K562 (cell line): ENCODE data around the gene PIH1D1. TPM values are rescaled to one million over a fixed set of nuclear protein-coding genes. Genes with fewer than 3 reads are reported as not detected.
A peak's percentile ranks its signal among the peaks of the same experiment; 100 is the strongest.

Source experiments
- CCAR2 ChIP-seq: fragments of 200-400 bp; formaldehyde crosslinking; IDR thresholded peaks from 2 replicates; pipeline ENCODE4 v1.6.1; 2017; ENCODE audit warnings: mild to moderate bottlenecking, low read depth, low read length
- FOXP1 ChIP-seq: sonication (generic); formaldehyde crosslinking; IDR thresholded peaks from 2 replicates; pipeline ENCODE4 v1.8.0; 2022; ENCODE audit warnings: mild to moderate bottlenecking, missing genetic modification reagents
- KDM1A ChIP-seq, 2 experiments: fragments of 450-650 bp; IDR thresholded peaks; 2 replicates each; pipeline ENCODE4 v1.6.1; 2016; ENCODE audit warnings: mild to moderate bottlenecking in 2 of 2
- KDM5B ChIP-seq: fragments of 200-600 bp; sonication (generic); IDR thresholded peaks from 2 replicates; pipeline ENCODE4 v1.6.1; 2012; ENCODE audit warnings: low read depth, mild to moderate bottlenecking, moderate library complexity, low read length, control low read depth, inconsistent platforms; ENCODE audit not compliant: insufficient replicate concordance
- MAZ ChIP-seq, 2 experiments: fragments of 450-650 bp in 1 of 2; sonication (generic) in 1 of 2; formaldehyde crosslinking; IDR thresholded peaks in 1 of 2; conservative IDR thresholded peaks in 1 of 2; 2 replicates each; pipeline versions ENCODE4 v1.4.0 to v1.5.0; 2020; ENCODE audit warnings: mild to moderate bottlenecking in 1 of 2, missing genetic modification reagents in 1 of 2
- MEIS2 ChIP-seq: fragments of 450-650 bp; IDR thresholded peaks from 2 replicates; pipeline ENCODE4 v1.6.1; 2014; ENCODE audit warnings: mild to moderate bottlenecking; ENCODE audit not compliant: partially characterized antibody
- MNT ChIP-seq, 2 experiments: fragments of 450-650 bp; conservative IDR thresholded peaks; 2 replicates each; pipeline ENCODE4 v1.6.1; 2017; ENCODE audit warnings: mild to moderate bottlenecking in 2 of 2, moderate library complexity in 2 of 2
- MYNN ChIP-seq, 2 experiments: sonication (generic); formaldehyde crosslinking in 1 of 2; IDR thresholded peaks; 2 replicates each; pipeline versions ENCODE4 v1.5.0 to v1.6.1; 2016 to 2020; ENCODE audit warnings: antibody characterized with exemption in 1 of 2, missing genetic modification reagents in 1 of 2
- NFXL1 ChIP-seq: fragments of 450-650 bp; formaldehyde crosslinking; IDR thresholded peaks from 2 replicates; pipeline ENCODE4 v1.4.0; 2021; ENCODE audit warnings: mild to moderate bottlenecking
- NR2C2 ChIP-seq, 2 experiments: fragments of 200-800 bp in 1 of 2; sonication (Bioruptor generic) in 1 of 2; sonication (generic) in 1 of 2; formaldehyde crosslinking in 1 of 2; IDR thresholded peaks; 2 replicates each; pipeline versions ENCODE4 v1.6.1 to v1.8.0; 2016 to 2022; ENCODE audit warnings: mild to moderate bottlenecking in 1 of 2, missing compliant biosample characterization in 1 of 2, missing genetic modification characterization in 1 of 2, missing genetic modification reagents in 1 of 2
- RHOXF2B ChIP-seq: fragments of 250-450 bp; sonication (Bioruptor Pico); conservative IDR thresholded peaks from 2 replicates; pipeline ENCODE4 v1.5.1; 2021
- SP1 ChIP-seq: sonication (generic); formaldehyde crosslinking; IDR thresholded peaks from 2 replicates; pipeline ENCODE4 v1.8.1; 2022; ENCODE audit warnings: mild to moderate bottlenecking, missing genetic modification reagents
- TEAD1 ChIP-seq, 2 experiments: fragments of 450-650 bp in 1 of 2; sonication (generic) in 1 of 2; formaldehyde crosslinking; IDR thresholded peaks; 2 replicates each; pipeline versions ENCODE4 v1.4.0 to v1.8.0; 2020 to 2022; ENCODE audit warnings: mild to moderate bottlenecking in 2 of 2, missing genetic modification reagents in 1 of 2
- TOE1 ChIP-seq, 2 experiments: fragments of 450-650 bp in 1 of 2; sonication (generic) in 1 of 2; formaldehyde crosslinking in 1 of 2; IDR thresholded peaks; 2 replicates each; pipeline versions ENCODE4 v1.7.1 to v1.8.0; 2016 to 2022; ENCODE audit warnings: borderline replicate concordance in 2 of 2, mild to moderate bottlenecking in 2 of 2, antibody characterized with exemption in 1 of 2, inconsistent platforms in 1 of 2, low read depth in 1 of 2, missing genetic modification reagents in 1 of 2, moderate library complexity in 1 of 2
- TRIM25 ChIP-seq: fragments of 450-650 bp; IDR thresholded peaks from 2 replicates; pipeline ENCODE4 v1.7.0; 2016; ENCODE audit warnings: borderline replicate concordance
- ZFP30 ChIP-seq: fragments of 250-450 bp; sonication (Bioruptor Pico); IDR thresholded peaks from 2 replicates; pipeline ENCODE4 v1.8.0; 2022; ENCODE audit warnings: moderate library complexity, mild to moderate bottlenecking, inconsistent platforms, borderline replicate concordance
- ZFP36 ChIP-seq: fragments of 150-350 bp; IDR thresholded peaks from 2 replicates; pipeline ENCODE4 v1.6.1; 2018; ENCODE audit warnings: low read length, low read depth; ENCODE audit not compliant: partially characterized antibody
- ZNF143 ChIP-seq: sonication (generic); formaldehyde crosslinking; IDR thresholded peaks from 2 replicates; pipeline ENCODE4 v1.9.0; 2022; ENCODE audit warnings: mild to moderate bottlenecking, missing genetic modification reagents
- polyA plus RNA-seq, 8 experiments: library from polyadenylated mRNA; depleted of rRNA in 4 of 8; stranded (reverse) in 5 of 8; unstranded in 3 of 8; fragments of >200 nt; fragmentation: Nextera tagmentation in 2 of 8; fragmentation: Illumina TruSeq in 1 of 8; extraction: Ambion mirVana in 2 of 8; extraction: Trizol in 1 of 8; gene quantifications; 2 replicates each; pipeline versions ENCODE4 v1.2.1 to v1.2.3, GENCODE V29; 2011 to 2014; ENCODE audit warnings: inconsistent platforms in 1 of 8, missing spikeins in 1 of 8
- total RNA-seq, 7 experiments: library from RNA; depleted of rRNA in 6 of 7; stranded (reverse); fragments of >200 nt in 6 of 7; fragmentation: Illumina TruSeq in 2 of 7; extraction: Trizol in 2 of 7; gene quantifications; 2 replicates each; pipeline versions ENCODE4 v1.2.1 to v1.2.3, GENCODE V29; 2011 to 2021; ENCODE audit warnings: low replicate concordance in 1 of 7
- TF ChIP-seq, protein P1 (sequence below), 3 experiments: IDR thresholded peaks in 2 of 3; conservative IDR thresholded peaks in 1 of 3; 2 replicates each; pipeline ENCODE4 v1.5.1; 2011 to 2012; ENCODE audit warnings: low read length in 3 of 3, mild to moderate bottlenecking in 3 of 3, control low read depth in 2 of 3, improper control_type of control experiment in 1 of 3, inconsistent platforms in 1 of 3, low read depth in 1 of 3, mixed read lengths in 1 of 3, moderate library complexity in 1 of 3; ENCODE audit not compliant: insufficient read depth in 2 of 3

The PIH1D1 gene
- total and polyA plus RNA-seq, 9 of the 15 experiments (the other 6 are each of a cell fraction or from before 2014, with no cell fraction given), result 26.5 to 224 (median 137) TPM

DNA sequence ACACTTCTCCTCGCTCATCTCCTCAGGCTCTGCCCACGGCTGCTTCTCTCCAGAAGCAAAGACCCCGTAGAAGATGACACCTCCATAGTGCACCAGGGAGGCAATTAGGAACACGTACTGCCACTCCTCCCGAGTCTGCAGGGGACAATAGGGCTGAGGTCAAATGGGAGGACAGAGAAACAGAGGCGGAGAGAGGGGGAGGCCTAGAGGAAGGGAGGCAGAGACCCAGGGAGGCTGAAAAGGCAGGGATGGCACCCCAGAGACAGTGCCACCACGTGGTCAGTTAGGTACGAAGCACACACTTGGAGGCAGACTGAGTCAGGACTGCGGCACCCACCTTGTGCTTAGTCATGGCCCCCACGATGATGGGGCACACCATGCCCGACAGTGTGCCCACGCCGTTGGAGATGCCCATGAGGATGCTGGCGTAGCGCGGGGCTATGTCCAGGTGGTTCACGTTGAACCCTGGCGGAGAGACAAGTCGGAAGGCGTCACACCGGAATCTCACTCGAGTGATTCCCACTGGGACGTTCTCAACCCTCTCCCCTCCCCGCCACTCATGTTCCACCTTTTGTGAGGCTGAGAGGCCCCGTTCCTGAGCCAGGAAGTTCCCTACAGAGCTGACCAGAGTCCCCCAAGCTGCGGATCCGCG lies 20.8 kb downstream of the PIH1D1 start (continued):
- TF ChIP-seq MNT (conservative IDR thresholded peaks at IDR 0.05), result peak in 1 of 2 experiments; percentile 48; a peak in 2 of 4 replicates
- TF ChIP-seq TEAD1 (CRISPR knock-in tag; IDR thresholded peaks at IDR 0.05), result 0 out of 4 replicates have a peak, but pooled peaks of 1 of the 2 experiments have one; percentile 20
- peak; percentile 60; the same call in 1 of the 2 replicates for TF ChIP-seq MYNN (IDR thresholded peaks at IDR 0.05)
- TF ChIP-seq MYNN (CRISPR knock-in tag; IDR thresholded peaks at IDR 0.05), result no peak
- 0 out of 4 replicates have a peak, but pooled peaks of 1 of the 2 experiments have one; percentile 31 for TF ChIP-seq MAZ (CRISPR knock-in tag; conservative IDR thresholded peaks at IDR 0.05 in 1 of 2, IDR thresholded peaks at IDR 0.05 in 1 of 2)
- peak in 1 of 2 experiments; percentile 53; a peak in 2 of 4 replicates for TF ChIP-seq KDM1A (IDR thresholded peaks at IDR 0.05)
- peak; percentile 23; the same call in 1 of the 2 replicates for TF ChIP-seq NR2C2 (CRISPR knock-in tag; IDR thresholded peaks at IDR 0.05)
- TF ChIP-seq NR2C2 (tag; IDR thresholded peaks at IDR 0.05), result no peak
- TF ChIP-seq FOXP1 (CRISPR knock-in tag), result peak; percentile 42; the same call in 1 of the 2 replicates
- 0 out of 2 replicates have a peak, but pooled peaks have one; percentile 32 for TF ChIP-seq TRIM25
- TF ChIP-seq KDM5B, result peak; percentile 53
- no peak for TF ChIP-seq MEIS2
- TF ChIP-seq NFXL1 (CRISPR knock-in tag), result no peak
- no peak for TF ChIP-seq ZFP36
- TF ChIP-seq RHOXF2B (CRISPR knock-in tag), result no peak
- TF ChIP-seq, protein P1, sequence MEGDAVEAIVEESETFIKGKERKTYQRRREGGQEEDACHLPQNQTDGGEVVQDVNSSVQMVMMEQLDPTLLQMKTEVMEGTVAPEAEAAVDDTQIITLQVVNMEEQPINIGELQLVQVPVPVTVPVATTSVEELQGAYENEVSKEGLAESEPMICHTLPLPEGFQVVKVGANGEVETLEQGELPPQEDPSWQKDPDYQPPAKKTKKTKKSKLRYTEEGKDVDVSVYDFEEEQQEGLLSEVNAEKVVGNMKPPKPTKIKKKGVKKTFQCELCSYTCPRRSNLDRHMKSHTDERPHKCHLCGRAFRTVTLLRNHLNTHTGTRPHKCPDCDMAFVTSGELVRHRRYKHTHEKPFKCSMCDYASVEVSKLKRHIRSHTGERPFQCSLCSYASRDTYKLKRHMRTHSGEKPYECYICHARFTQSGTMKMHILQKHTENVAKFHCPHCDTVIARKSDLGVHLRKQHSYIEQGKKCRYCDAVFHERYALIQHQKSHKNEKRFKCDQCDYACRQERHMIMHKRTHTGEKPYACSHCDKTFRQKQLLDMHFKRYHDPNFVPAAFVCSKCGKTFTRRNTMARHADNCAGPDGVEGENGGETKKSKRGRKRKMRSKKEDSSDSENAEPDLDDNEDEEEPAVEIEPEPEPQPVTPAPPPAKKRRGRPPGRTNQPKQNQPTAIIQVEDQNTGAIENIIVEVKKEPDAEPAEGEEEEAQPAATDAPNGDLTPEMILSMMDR (IDR thresholded peaks at IDR 0.05 in 2 of 3, conservative IDR thresholded peaks at IDR 0.05 in 1 of 3; ENCODE audit: insufficient read depth in 2 of 3, low read depth in 1 of 3, low read length in 3 of 3), result peak; percentile 63 to 79 (median 65)
- TF ChIP-seq ZNF143 (CRISPR knock-in tag), result peak; percentile 33; the same call in 1 of the 2 replicates
- TF ChIP-seq TOE1 (IDR thresholded peaks at IDR 0.05; ENCODE audit: borderline replicate concordance), result 0 out of 2 replicates have a peak, but pooled peaks have one; percentile 29
- TF ChIP-seq TOE1 (CRISPR knock-in tag; IDR thresholded peaks at IDR 0.05; ENCODE audit: borderline replicate concordance, low read depth), result no peak
- TF ChIP-seq ZFP30 (CRISPR knock-in tag), result no peak
- peak; percentile 57 for TF ChIP-seq SP1 (CRISPR knock-in tag)
- TF ChIP-seq CCAR2, result no peak
